ELR (cell line): ENCODE results near the gene MAP7D2.
A peak's percentile ranks its signal among the peaks of the same experiment; 100 is the strongest.

Experiments
- DNase-seq: peaks from one replicate; pipeline ENCODE4 v3.0.0-alpha.2; 2015; ENCODE audit warnings: low read depth

The MAP7D2 gene

GRCh38 chrX:20038966-20039365 lies 77.7 kb downstream of the MAP7D2 start:
- DNase-seq = no peak

GRCh38 chrX:20037186-20037585 lies 79.5 kb downstream of the MAP7D2 start:
- DNase-seq = no peak

GRCh38 chrX:20032201-20032600 lies 84.5 kb downstream of the MAP7D2 start:
- no peak for DNase-seq

- no peak for DNase-seq
Measured at GRCh38 chrX:20029728-20030127, 87.0 kb downstream of the MAP7D2 start.

- no peak for DNase-seq
Measured at GRCh38 chrX:20028588-20028987, 88.1 kb downstream of the MAP7D2 start.

GRCh38 chrX:20026278-20026677 lies 90.4 kb downstream of the MAP7D2 start:
- peak; percentile 69 for DNase-seq

GRCh38 chrX:20019672-20020365 lies 96.9 kb downstream of the MAP7D2 start:
- no peak for DNase-seq

- DNase-seq = no peak
Measured at GRCh38 chrX:20016616-20016945, 100.1 kb downstream of the MAP7D2 start.

GRCh38 chrX:20015945-20016615 lies 100.6 kb downstream of the MAP7D2 start:
- no peak for DNase-seq

GRCh38 chrX:20015422-20015821 lies 101.3 kb downstream of the MAP7D2 start:
- DNase-seq = no peak

- no peak for DNase-seq
Measured at GRCh38 chrX:20011608-20012007, 105.1 kb downstream of the MAP7D2 start.

GRCh38 chrX:20007962-20008622 lies 108.6 kb downstream of the MAP7D2 start:
- DNase-seq = no peak

- no peak for DNase-seq
Measured at GRCh38 chrX:20005883-20006282, 110.8 kb downstream of the MAP7D2 start.

- DNase-seq = no peak
Measured at GRCh38 chrX:20001588-20001987, 115.1 kb downstream of the MAP7D2 start.

- DNase-seq = no peak
Measured at GRCh38 chrX:19991350-19991718, 125.4 kb downstream of the MAP7D2 start.

- peak; percentile 87 for DNase-seq
Measured at GRCh38 chrX:19990556-19991349, 126.0 kb downstream of the MAP7D2 start, which contains the start of gene BCLAF3. BCLAF3 (minus strand) TSS chrX:19991061; CDS start chrX:19970264, 20,797 bp downstream.

GRCh38 chrX:19990151-19990555 lies 126.6 kb downstream of the MAP7D2 start:
- peak; percentile 17 for DNase-seq

GRCh38 chrX:19987856-19988255 lies 128.9 kb downstream of the MAP7D2 start:
- no peak for DNase-seq

- DNase-seq = no peak
Measured at GRCh38 chrX:19986531-19986930, 130.2 kb downstream of the MAP7D2 start.

GRCh38 chrX:19981947-19982346 lies 134.8 kb downstream of the MAP7D2 start:
- DNase-seq = no peak

GRCh38 chrX:19975845-19976244 lies 140.9 kb downstream of the MAP7D2 start:
- no peak for DNase-seq

- no peak for DNase-seq
Measured at GRCh38 chrX:19972984-19973383, 143.7 kb downstream of the MAP7D2 start.

- DNase-seq = no peak
Measured at GRCh38 chrX:19968276-19968675, 148.4 kb downstream of the MAP7D2 start.
